Breast epithelium (tissue), 4 donors: ENCODE results near the gene ZSCAN5B. TPM values are rescaled to one million over a fixed set of nuclear protein-coding genes. Genes with fewer than 3 reads are reported as not detected.

ENCODE experiments used
- DNase-seq, 2 donors: peaks; one replicate each; pipeline ENCODE4 v3.0.0-alpha.2; 2019; ENCODE audit warnings: low spot score in 2 of 2
- H3K27ac ChIP-seq, 2 donors: fragments of 200-600 bp; sonication (generic) in 1 of 2; one replicate each; pipeline ENCODE4 v1.5.1; 2016 to 2019; ENCODE audit warnings: mild to moderate bottlenecking in 1 of 2
- H3K27me3 ChIP-seq, 2 donors: fragments of 200-600 bp; sonication (generic) in 1 of 2; one replicate each; pipeline versions ENCODE4 v1.5.1 to v1.6.0; 2017 to 2019; ENCODE audit warnings: control low read depth in 1 of 2, mild to moderate bottlenecking in 1 of 2
- H3K36me3 ChIP-seq: fragments of 200-600 bp; one replicate; pipeline ENCODE4 v1.5.1; 2019
- H3K4me1 ChIP-seq, 2 donors: fragments of 200-600 bp; sonication (generic); one replicate each; pipeline ENCODE4 v1.5.1; 2016 to 2019; ENCODE audit warnings: control low read depth in 1 of 2
- H3K4me3 ChIP-seq, 3 donors: fragments of 200-600 bp; sonication (generic); 1 replicate in 2 of 3; 2 replicates in 1 of 3; pipeline ENCODE4 v1.5.1; 2016 to 2019; ENCODE audit warnings: mild to moderate bottlenecking in 3 of 3, moderate library complexity in 2 of 3
- H3K9me3 ChIP-seq, 2 donors: fragments of 200-600 bp; sonication (generic) in 1 of 2; one replicate each; pipeline ENCODE4 v1.5.1; 2016 to 2019; ENCODE audit warnings: control low read depth in 1 of 2
- POLR2A ChIP-seq: fragments of 450-650 bp; IDR thresholded peaks from one replicate; pipeline ENCODE4 v1.6.1; 2016; ENCODE audit warnings: antibody characterized with exemption, mild to moderate bottlenecking, moderate library complexity
- POLR2AphosphoS5 ChIP-seq, 3 donors: sonication (generic); formaldehyde crosslinking; IDR thresholded peaks; one replicate each; pipeline ENCODE4 v1.6.1; 2017; ENCODE audit warnings: antibody characterized with exemption in 3 of 3
- intact Hi-C: fragments of 100-400 bp; cut with DNase I; formaldehyde crosslinking; loops from one replicate; pipeline ENCODE4 v1.15.1; 2023; ENCODE audit warnings: low total_unique reads
- total RNA-seq, 3 donors: library from RNA; depleted of rRNA; stranded (reverse); fragments of >200 nt; gene quantifications; one replicate each; pipeline ENCODE4 v1.1.0, GENCODE V29; 2016
- TF ChIP-seq, protein P1 (sequence below), 3 donors: fragments of 450-650 bp; IDR thresholded peaks; one replicate each; pipeline ENCODE4 v1.5.1; 2016 to 2017; ENCODE audit warnings: antibody characterized with exemption in 3 of 3, mild to moderate bottlenecking in 3 of 3, moderate library complexity in 3 of 3

ZSCAN5B gene
- total RNA-seq, 3 donors from 2014 or later: not detected

DNA sequence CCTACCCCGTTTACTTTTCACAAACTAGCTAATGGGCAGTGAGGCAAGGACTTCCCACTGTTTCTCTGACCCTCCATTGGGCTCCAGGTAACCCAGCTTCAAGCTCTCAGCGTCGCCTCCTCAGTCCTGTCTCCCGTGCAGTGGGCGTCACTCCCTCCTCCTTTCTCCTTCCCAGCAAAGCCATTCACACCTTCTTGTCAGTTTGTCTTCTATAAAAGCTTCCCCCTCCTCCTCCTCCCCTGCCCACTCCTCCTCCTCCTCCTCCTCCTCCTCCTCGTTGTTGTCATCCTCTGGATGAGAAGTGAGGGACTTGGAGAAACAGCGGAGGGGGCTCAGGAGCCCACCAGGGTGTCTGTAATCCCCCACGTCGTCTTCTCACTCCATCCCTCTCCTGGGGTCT lies 23.5 kb downstream of the ZSCAN5B start:
- TF ChIP-seq POLR2A: no peak
- no peak for TF ChIP-seq POLR2AphosphoS5 (IDR thresholded peaks at IDR 0.05)
- TF ChIP-seq, protein P1, sequence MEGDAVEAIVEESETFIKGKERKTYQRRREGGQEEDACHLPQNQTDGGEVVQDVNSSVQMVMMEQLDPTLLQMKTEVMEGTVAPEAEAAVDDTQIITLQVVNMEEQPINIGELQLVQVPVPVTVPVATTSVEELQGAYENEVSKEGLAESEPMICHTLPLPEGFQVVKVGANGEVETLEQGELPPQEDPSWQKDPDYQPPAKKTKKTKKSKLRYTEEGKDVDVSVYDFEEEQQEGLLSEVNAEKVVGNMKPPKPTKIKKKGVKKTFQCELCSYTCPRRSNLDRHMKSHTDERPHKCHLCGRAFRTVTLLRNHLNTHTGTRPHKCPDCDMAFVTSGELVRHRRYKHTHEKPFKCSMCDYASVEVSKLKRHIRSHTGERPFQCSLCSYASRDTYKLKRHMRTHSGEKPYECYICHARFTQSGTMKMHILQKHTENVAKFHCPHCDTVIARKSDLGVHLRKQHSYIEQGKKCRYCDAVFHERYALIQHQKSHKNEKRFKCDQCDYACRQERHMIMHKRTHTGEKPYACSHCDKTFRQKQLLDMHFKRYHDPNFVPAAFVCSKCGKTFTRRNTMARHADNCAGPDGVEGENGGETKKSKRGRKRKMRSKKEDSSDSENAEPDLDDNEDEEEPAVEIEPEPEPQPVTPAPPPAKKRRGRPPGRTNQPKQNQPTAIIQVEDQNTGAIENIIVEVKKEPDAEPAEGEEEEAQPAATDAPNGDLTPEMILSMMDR (IDR thresholded peaks at IDR 0.05): no peak
- Histone ChIP-seq H3K36me3 (no peaks in the 10 kb centered on the region), H3K4me1 (no peaks in the 10 kb centered on the region), H3K4me3 (no peak overlapping the region), H3K27me3 (peaks cover 0 to 18% of the 10 kb centered on the region in 2 donors), H3K9me3 (no peaks in the 10 kb centered on the region), H3K27ac (no peak overlapping the region)
- intact Hi-C loops: no loop called here
- DNase-seq: no peak

DNA sequence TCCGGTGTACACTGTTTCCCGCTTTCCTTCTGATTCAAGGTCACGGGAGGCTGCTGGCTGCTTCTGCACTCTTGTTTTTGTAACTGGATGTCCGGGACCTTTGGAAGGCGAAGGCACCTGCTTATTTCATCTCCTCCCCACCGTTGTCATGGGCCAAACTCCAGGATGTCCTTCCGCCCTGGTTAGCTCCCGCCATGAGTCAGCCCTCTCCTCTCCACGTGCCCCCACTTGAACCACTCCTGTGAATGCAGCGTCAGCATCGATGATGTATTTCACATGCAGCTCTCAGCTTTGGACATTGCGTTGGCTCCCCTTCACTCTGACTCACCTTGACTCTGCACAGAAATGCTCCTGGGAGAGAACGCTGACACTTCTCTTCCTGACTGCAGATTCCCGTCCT lies 27.3 kb downstream of the ZSCAN5B start:
- Histone ChIP-seq H3K4me3 (no peak overlapping the region), H3K9me3 (no peaks in the 10 kb centered on the region), H3K4me1 (no peaks in the 10 kb centered on the region), H3K36me3 (no peaks in the 10 kb centered on the region), H3K27ac (no peak overlapping the region), H3K27me3 (peaks cover 0 to 12% of the 10 kb centered on the region in 2 donors)
- intact Hi-C loops: no loop called here
- no peak for TF ChIP-seq POLR2AphosphoS5 (IDR thresholded peaks at IDR 0.05)
- TF ChIP-seq, protein P1 (IDR thresholded peaks at IDR 0.05): no peak
- no peak for DNase-seq

DNA sequence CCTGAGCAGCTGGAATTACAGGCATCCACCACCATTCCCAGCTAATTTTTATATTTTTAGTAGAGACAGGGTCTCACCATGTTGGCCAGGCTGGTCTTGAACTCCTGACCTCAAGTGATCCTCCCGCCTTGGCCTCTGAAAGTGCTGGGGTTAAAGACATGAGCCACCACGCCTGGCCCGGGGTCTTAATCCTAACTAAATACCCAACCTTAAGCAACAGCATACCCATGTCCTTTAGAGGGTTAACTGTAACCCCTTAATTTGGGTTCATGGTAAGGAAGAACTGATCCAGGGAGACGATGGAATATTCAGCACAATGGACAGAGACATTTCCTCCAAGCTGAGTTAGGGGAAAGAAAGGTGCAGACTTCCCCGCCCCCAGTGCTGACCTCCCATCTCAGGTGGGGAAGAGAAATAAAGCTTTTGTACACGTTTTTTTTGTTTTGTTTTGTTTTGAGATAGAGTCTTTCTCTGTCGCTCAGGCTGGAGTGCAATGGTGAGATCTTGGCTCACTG lies 30.5 kb downstream of the ZSCAN5B start:
- no peaks in the 10 kb centered on the region for H3K27me3 ChIP-seq
- H3K4me3 ChIP-seq: no peak overlapping the region
- intact Hi-C loops: loop anchor here (5.0 kb wide), 1 partner anchor 90 kb away; no protein-coding TSS in a partner anchor
- no peaks in the 10 kb centered on the region for H3K4me1 ChIP-seq
- no peaks in the 10 kb centered on the region for H3K36me3 ChIP-seq
- no peak for DNase-seq
- TF ChIP-seq POLR2A (no peak), POLR2AphosphoS5 (IDR thresholded peaks at IDR 0.05) (no peak)
- TF ChIP-seq, protein P1 (IDR thresholded peaks at IDR 0.05): no peak
- no peaks in the 10 kb centered on the region for H3K9me3 ChIP-seq
- H3K27ac ChIP-seq: no peak overlapping the region

DNA sequence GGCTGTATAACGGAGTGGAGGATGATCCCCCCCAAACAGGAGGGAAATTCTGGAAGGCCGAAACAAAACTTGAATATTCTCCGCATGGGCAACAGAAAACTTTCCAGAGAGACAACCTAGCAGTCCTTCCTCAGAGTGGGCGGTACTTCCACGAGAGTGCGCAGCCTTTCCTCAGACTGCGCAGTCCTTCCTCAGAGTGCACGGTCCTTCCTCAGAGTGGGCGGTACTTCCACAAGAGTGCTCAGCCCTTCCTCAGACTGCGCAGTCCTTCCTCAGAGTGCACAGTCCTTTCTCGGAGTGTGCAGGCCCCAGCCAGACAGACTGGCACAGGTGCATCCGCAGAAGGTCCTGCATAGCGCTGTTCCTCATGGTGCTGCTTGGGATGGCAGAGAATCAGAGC lies 34.5 kb downstream of the ZSCAN5B start:
- H3K27me3 ChIP-seq: no peaks in the 10 kb centered on the region
- peaks cover 5% of the 10 kb centered on the region for H3K36me3 ChIP-seq
- intact Hi-C loops: no loop called here
- DNase-seq: no peak
- no peak overlapping the region for H3K27ac ChIP-seq
- no peaks in the 10 kb centered on the region for H3K9me3 ChIP-seq
- no peak overlapping the region for H3K4me3 ChIP-seq
- no peak for TF ChIP-seq POLR2A
- TF ChIP-seq, protein P1 (IDR thresholded peaks at IDR 0.05): no peak
- TF ChIP-seq POLR2AphosphoS5 (IDR thresholded peaks at IDR 0.05): no peak
- H3K4me1 ChIP-seq: no peaks in the 10 kb centered on the region

DNA sequence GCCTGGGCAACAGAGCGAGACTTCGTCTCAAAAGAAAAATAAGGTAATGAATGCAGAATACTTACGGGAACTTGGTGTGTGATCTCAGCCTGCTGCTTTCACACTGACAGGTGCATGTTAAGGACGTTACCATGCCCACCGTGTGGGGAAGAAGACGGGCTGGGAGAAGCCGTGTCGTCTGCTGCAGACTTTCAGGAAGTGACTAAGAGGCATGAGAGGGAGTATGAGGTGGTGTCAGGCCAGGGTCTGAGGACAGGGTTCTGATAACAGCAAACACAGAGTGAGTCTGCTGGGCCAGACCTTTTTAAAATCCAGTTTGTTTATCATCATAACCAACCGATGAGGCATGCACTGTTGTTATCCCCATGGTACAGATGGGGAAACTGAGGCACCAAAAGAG lies 35.3 kb downstream of the ZSCAN5B start:
- H3K36me3 ChIP-seq: peaks cover 5% of the 10 kb centered on the region
- H3K4me3 ChIP-seq: no peak overlapping the region
- no peak for DNase-seq
- no peaks in the 10 kb centered on the region for H3K27me3 ChIP-seq
- no peaks in the 10 kb centered on the region for H3K4me1 ChIP-seq
- no peak for TF ChIP-seq POLR2A
- no peak for TF ChIP-seq POLR2AphosphoS5 (IDR thresholded peaks at IDR 0.05)
- TF ChIP-seq, protein P1 (IDR thresholded peaks at IDR 0.05): no peak
- no peaks in the 10 kb centered on the region for H3K9me3 ChIP-seq
- H3K27ac ChIP-seq: no peak overlapping the region
- intact Hi-C loops: no loop called here
